Raji (cell line): ENCODE results near the gene ADRB1.

Source experiments
- POLR2A ChIP-seq: IDR thresholded peaks from 2 replicates; pipeline ENCODE4 v1.6.1; 2011; ENCODE audit warnings: low read depth, low read length, control low read depth; ENCODE audit not compliant: insufficient read depth

ADRB1 gene

GRCh38 chr10:114043532-114044246, at the start of gene ADRB1:
Gene ADRB1, plus strand, starts transcription at chr10:114043866. Its CDS starts 267 bp downstream, at chr10:114044133.
- TF ChIP-seq POLR2A = no peak

- no peak for TF ChIP-seq POLR2A
Observed at GRCh38 chr10:113995201-113995600, 48.5 kb upstream of the ADRB1 start.

GRCh38 chr10:113997428-113997827, 46.2 kb upstream of the ADRB1 start:
- no peak for TF ChIP-seq POLR2A

GRCh38 chr10:113999531-113999930, 44.1 kb upstream of the ADRB1 start:
- no peak for TF ChIP-seq POLR2A

GRCh38 chr10:114000457-114001010, 43.1 kb upstream of the ADRB1 start:
- no peak for TF ChIP-seq POLR2A

- no peak for TF ChIP-seq POLR2A
Observed at GRCh38 chr10:114002422-114002821, 41.2 kb upstream of the ADRB1 start.

GRCh38 chr10:114003161-114003941, 40.3 kb upstream of the ADRB1 start:
- TF ChIP-seq POLR2A = no peak

- no peak for TF ChIP-seq POLR2A
Observed at GRCh38 chr10:114009281-114009996, 34.2 kb upstream of the ADRB1 start.

- TF ChIP-seq POLR2A = no peak
Observed at GRCh38 chr10:114010316-114010715, 33.4 kb upstream of the ADRB1 start.

- no peak for TF ChIP-seq POLR2A
Observed at GRCh38 chr10:114012650-114013049, 31.0 kb upstream of the ADRB1 start.

GRCh38 chr10:114015708-114016107, 28.0 kb upstream of the ADRB1 start:
- no peak for TF ChIP-seq POLR2A

- TF ChIP-seq POLR2A = no peak
Observed at GRCh38 chr10:114017271-114017670, 26.4 kb upstream of the ADRB1 start.

- no peak for TF ChIP-seq POLR2A
Observed at GRCh38 chr10:114017873-114018272, 25.8 kb upstream of the ADRB1 start.

- no peak for TF ChIP-seq POLR2A
Observed at GRCh38 chr10:114019226-114019625, 24.4 kb upstream of the ADRB1 start.

- TF ChIP-seq POLR2A = no peak
Observed at GRCh38 chr10:114021154-114021553, 22.5 kb upstream of the ADRB1 start.

GRCh38 chr10:114021717-114022680, 21.7 kb upstream of the ADRB1 start:
- no peak for TF ChIP-seq POLR2A
